ENCODE measurements around the gene NCAPG2.

DNA sequence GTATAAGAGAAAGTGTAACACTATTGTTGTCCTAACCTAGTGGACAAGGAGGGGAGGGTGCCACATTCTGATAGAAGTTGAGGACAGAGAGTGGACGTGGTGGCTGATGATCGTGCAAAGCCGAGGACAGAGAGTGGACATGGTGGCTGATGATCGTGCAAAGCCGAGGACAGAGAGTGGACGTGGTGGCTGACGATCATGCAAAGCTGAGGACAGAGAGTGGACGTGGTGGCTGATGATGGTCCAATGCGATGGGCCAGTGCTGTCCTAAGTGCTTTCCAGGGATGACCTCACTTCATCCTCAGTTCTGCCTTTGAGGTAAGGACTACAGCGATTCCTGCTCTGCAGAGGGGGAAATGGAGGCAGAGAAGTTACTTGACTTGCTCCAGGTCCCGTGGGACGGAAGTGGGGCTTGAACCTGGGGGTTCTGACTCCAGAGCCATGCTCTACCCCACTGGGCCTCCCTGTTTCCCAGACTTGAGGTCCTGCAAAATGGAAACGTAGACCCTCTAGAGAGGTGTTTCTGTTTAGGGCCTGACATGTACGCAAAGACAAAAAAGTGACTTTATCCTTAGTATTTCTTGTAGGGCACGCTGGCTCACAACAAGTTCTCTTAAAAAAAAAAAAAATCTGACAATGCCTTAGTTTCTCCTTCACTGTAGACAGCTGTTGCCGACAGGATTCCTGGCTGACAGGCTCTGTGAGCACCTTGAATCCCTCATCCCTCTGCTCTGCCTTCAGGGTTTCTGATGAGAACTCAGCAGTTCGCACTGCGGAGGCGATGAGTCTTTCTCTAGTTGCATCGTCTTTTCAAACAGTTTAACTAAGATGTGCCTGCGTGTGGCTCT, 20.3 kb upstream of the NCAPG2 start:
- TF ChIP-seq ZNF766 (CRISPR knock-in tag; IDR thresholded peaks at IDR 0.05; ENCODE audit: borderline replicate concordance) (no peak), ZNF24 (IDR thresholded peaks at IDR 0.05) (no peak), SMAD3 (CRISPR knock-in tag; IDR thresholded peaks at IDR 0.05) (no peak), MED1 (CRISPR knock-in tag; IDR thresholded peaks at IDR 0.05) (no peak), MXI1 (IDR thresholded peaks at IDR 0.05; ENCODE audit: borderline replicate concordance, low read depth, low read length) (no peak), TBP (CRISPR knock-in tag; IDR thresholded peaks at IDR 0.05) (no peak), MEF2D (CRISPR knock-in tag; IDR thresholded peaks at IDR 0.05) (no peak), POLR2AphosphoS5 (IDR thresholded peaks at IDR 0.05; ENCODE audit: low read depth, low read length) (no peak), MYC (CRISPR knock-in tag; IDR thresholded peaks at IDR 0.05; ENCODE audit: borderline replicate concordance) (no peak)
- TF ChIP-seq, protein P1, sequence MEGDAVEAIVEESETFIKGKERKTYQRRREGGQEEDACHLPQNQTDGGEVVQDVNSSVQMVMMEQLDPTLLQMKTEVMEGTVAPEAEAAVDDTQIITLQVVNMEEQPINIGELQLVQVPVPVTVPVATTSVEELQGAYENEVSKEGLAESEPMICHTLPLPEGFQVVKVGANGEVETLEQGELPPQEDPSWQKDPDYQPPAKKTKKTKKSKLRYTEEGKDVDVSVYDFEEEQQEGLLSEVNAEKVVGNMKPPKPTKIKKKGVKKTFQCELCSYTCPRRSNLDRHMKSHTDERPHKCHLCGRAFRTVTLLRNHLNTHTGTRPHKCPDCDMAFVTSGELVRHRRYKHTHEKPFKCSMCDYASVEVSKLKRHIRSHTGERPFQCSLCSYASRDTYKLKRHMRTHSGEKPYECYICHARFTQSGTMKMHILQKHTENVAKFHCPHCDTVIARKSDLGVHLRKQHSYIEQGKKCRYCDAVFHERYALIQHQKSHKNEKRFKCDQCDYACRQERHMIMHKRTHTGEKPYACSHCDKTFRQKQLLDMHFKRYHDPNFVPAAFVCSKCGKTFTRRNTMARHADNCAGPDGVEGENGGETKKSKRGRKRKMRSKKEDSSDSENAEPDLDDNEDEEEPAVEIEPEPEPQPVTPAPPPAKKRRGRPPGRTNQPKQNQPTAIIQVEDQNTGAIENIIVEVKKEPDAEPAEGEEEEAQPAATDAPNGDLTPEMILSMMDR (CRISPR knock-in tag; IDR thresholded peaks at IDR 0.05) = no peak
- TF ChIP-seq, protein P2, sequence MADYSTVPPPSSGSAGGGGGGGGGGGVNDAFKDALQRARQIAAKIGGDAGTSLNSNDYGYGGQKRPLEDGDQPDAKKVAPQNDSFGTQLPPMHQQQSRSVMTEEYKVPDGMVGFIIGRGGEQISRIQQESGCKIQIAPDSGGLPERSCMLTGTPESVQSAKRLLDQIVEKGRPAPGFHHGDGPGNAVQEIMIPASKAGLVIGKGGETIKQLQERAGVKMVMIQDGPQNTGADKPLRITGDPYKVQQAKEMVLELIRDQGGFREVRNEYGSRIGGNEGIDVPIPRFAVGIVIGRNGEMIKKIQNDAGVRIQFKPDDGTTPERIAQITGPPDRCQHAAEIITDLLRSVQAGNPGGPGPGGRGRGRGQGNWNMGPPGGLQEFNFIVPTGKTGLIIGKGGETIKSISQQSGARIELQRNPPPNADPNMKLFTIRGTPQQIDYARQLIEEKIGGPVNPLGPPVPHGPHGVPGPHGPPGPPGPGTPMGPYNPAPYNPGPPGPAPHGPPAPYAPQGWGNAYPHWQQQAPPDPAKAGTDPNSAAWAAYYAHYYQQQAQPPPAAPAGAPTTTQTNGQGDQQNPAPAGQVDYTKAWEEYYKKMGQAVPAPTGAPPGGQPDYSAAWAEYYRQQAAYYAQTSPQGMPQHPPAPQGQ (CRISPR knock-in tag; IDR thresholded peaks at IDR 0.05; ENCODE audit: borderline replicate concordance) = no peak

Data from HepG2 (cell line).